Spleen (tissue), 11 donors: ENCODE results near the gene ZMYM1. TPM values are rescaled to one million over a fixed set of nuclear protein-coding genes. Genes with fewer than 3 reads are reported as not detected.

Experiments used
- DNase-seq: peaks from one replicate; pipeline ENCODE4 v3.0.0-alpha.2; 2020
- H3K27ac ChIP-seq, 8 donors: fragments of 200-600 bp; sonication (generic) in 7 of 8; 1 replicate in 4 of 8; 2 replicates in 4 of 8; pipeline versions ENCODE4 v1.5.0 to v1.8.0; 2016 to 2021; ENCODE audit warnings: inconsistent platforms in 4 of 8, mild to moderate bottlenecking in 4 of 8, moderate library complexity in 1 of 8
- H3K27me3 ChIP-seq, 7 donors: fragments of 200-600 bp; sonication (generic) in 6 of 7; replicated peaks in 1 of 7; 1 replicate in 4 of 7; 2 replicates in 3 of 7; pipeline versions ENCODE4 v1.5.0 to v1.8.0; 2016 to 2021; ENCODE audit warnings: inconsistent platforms in 3 of 7, mild to moderate bottlenecking in 1 of 7
- H3K36me3 ChIP-seq, 6 donors: fragments of 200-600 bp; sonication (generic) in 5 of 6; 1 replicate in 4 of 6; 2 replicates in 2 of 6; pipeline versions ENCODE4 v1.5.0 to v1.8.0; 2016 to 2021; ENCODE audit warnings: inconsistent platforms in 2 of 6
- H3K4me1 ChIP-seq, 6 donors: fragments of 200-600 bp; sonication (generic) in 5 of 6; 1 replicate in 3 of 6; 2 replicates in 3 of 6; pipeline versions ENCODE4 v1.5.0 to v1.8.0; 2016 to 2021; ENCODE audit warnings: inconsistent platforms in 3 of 6
- H3K4me3 ChIP-seq, 8 donors: fragments of 200-600 bp; sonication (generic) in 7 of 8; 1 replicate in 4 of 8; 2 replicates in 4 of 8; pipeline versions ENCODE4 v1.5.0 to v1.8.0; 2016 to 2021; ENCODE audit warnings: inconsistent platforms in 4 of 8, mild to moderate bottlenecking in 4 of 8, moderate library complexity in 2 of 8
- H3K9me3 ChIP-seq, 8 donors: fragments of 200-600 bp; sonication (generic) in 7 of 8; 1 replicate in 4 of 8; 2 replicates in 4 of 8; pipeline versions ENCODE4 v1.5.0 to v1.8.0; 2016 to 2021; ENCODE audit warnings: inconsistent platforms in 4 of 8
- CTCF ChIP-seq, 11 experiments: fragments of 200-600 bp in 7 of 11; fragments of 450-650 bp in 4 of 11; sonication (generic) in 4 of 11; IDR thresholded peaks in 8 of 11; conservative IDR thresholded peaks in 3 of 11; 1 replicate in 7 of 11; 2 replicates in 4 of 11; pipeline versions ENCODE4 v1.4.0 to v1.8.0; 2016 to 2021; ENCODE audit warnings: antibody characterized with exemption in 11 of 11, inconsistent platforms in 4 of 11, mild to moderate bottlenecking in 1 of 11
- POLR2A ChIP-seq, 3 donors: fragments of 450-650 bp; IDR thresholded peaks; one replicate each; pipeline ENCODE4 v1.5.1; 2017; ENCODE audit warnings: antibody characterized with exemption in 3 of 3, mild to moderate bottlenecking in 1 of 3
- POLR2AphosphoS5 ChIP-seq, 3 donors: sonication (generic); formaldehyde crosslinking; IDR thresholded peaks; one replicate each; pipeline ENCODE4 v1.5.1; 2017; ENCODE audit warnings: antibody characterized with exemption in 3 of 3
- WGBS, 5 donors: extraction: QIAGEN DNeasy Blood & Tissue Kit in 3 of 5; methylation state at CpG; one replicate each; pipeline versions ENCODE4 v1.1.5 to v1.1.7; 2013 to 2018; 5-methylcytosine and 5-hydroxymethylcytosine counted together
- intact Hi-C: fragments of 100-400 bp; cut with DNase I; formaldehyde crosslinking; loops from one replicate; pipeline ENCODE4 v1.15.0; 2023; ENCODE audit warnings: low total_unique reads
- polyA plus RNA-seq, 3 donors: library from polyadenylated mRNA; stranded (reverse); fragments of 200-250 nt; gene quantifications; one replicate each; pipeline ENCODE4 v1.2.1, GENCODE V29; 2013
- total RNA-seq, 7 donors: library from RNA; depleted of rRNA in 3 of 7; stranded (reverse); fragments of >200 nt in 3 of 7; fragmentation: NEBNext Ultra II Directional in 4 of 7; extraction: Animal tissue kit (Norgen Biotek cat#: 25700) in 4 of 7; gene quantifications; one replicate each; pipeline versions ENCODE4 v1.1.0 to v1.2.1, GENCODE V29; 2016 to 2021
- donor health status: healthy with polysubstance abuse.
- donor health status: DM: no; HTN: no; CAD: no; lungs with moderate emphysema.
- donor health status: DM: no; HTN: no; CAD: no.
- donor health status: Bipolar disorder and iron deficiency.
- donor health status: healthy.
- donor health status: DM: no; HTN: no; CAD: no.
- donor health status: DM: yes; HTN: yes; CAD: no.

ZMYM1 gene
- total and polyA plus RNA-seq, 10 donors, result 3.0 to 21.7 (median 17.4) TPM

DNA sequence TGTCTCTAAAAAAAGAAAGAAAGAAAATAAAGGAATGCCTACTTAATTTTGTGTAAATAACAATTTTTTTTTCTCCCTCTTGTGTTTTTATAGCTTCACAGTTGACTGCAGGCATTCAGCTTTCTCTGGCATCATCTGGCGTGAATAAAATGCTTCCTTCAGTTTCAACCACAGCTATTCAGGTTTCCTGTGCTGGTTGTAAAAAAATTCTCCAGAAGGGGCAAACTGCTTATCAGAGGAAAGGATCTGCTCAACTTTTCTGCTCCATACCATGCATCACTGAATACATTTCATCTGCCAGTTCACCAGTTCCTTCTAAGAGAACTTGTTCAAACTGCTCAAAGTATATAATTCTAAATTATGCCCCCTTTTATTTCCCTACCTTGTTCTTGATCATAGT, 18.0 kb downstream of the ZMYM1 start:
- intact Hi-C loops, result no loop called here
- Histone ChIP-seq H3K27me3 (no peaks in the 10 kb centered on the region), H3K4me1 (no peaks in the 10 kb centered on the region), H3K4me3 (no peak overlapping the region), H3K9me3 (no peaks in the 10 kb centered on the region), H3K36me3 (peaks cover 3 to 95% (median 59%) of the 10 kb centered on the region in 6 donors), H3K27ac (no peak overlapping the region)
- 0 to 32% (median 2%) methylated on average over 1 of the region's 1 CpG for WGBS, 5 donors
- TF ChIP-seq POLR2A (IDR thresholded peaks at IDR 0.05) (no peak), POLR2AphosphoS5 (IDR thresholded peaks at IDR 0.05) (no peak), CTCF (IDR thresholded peaks at IDR 0.05 in 8 of 11, conservative IDR thresholded peaks at IDR 0.05 in 3 of 11) (no peak)
- no peak for DNase-seq

- H3K27me3 ChIP-seq, result no peaks in the 10 kb centered on the region
- no peak for DNase-seq
- no peak overlapping the region for H3K4me3 ChIP-seq
- no peaks in the 10 kb centered on the region for H3K9me3 ChIP-seq
- 97 to 98% (median 98%) methylated on average over 1 of the region's 1 CpG for WGBS, 5 donors
- no peak for TF ChIP-seq CTCF (IDR thresholded peaks at IDR 0.05 in 8 of 11, conservative IDR thresholded peaks at IDR 0.05 in 3 of 11)
- TF ChIP-seq POLR2A (IDR thresholded peaks at IDR 0.05), result no peak
- no peak for TF ChIP-seq POLR2AphosphoS5 (IDR thresholded peaks at IDR 0.05)
- H3K4me1 ChIP-seq, result no peaks in the 10 kb centered on the region
- H3K36me3 ChIP-seq, result peaks cover 0 to 86% (median 28%) of the 10 kb centered on the region in 6 donors
- H3K27ac ChIP-seq, result no peak overlapping the region
- intact Hi-C loops, result no loop called here
Measured at GRCh38 chr1:35111106-35111505, 31.9 kb downstream of the ZMYM1 start.

DNA sequence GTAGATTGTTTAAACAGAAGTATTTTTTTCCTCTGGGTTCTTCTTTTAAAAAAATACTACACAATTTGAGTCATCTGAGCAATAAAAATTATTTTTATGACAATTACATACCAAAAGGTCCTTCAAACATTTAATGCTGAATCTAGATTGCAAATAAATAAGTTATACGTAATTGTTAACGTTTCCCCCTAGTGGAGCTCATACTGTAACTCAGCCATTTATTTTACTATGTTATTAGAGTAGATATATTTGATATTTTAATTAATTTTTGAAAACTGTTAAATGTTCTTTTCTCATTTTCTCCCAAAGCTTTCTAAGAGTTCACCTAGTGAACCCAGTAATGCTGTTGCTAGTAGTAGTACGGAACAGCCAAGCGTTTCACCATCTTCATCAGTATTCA, 33.5 kb downstream of the ZMYM1 start:
- H3K9me3 ChIP-seq, result no peaks in the 10 kb centered on the region
- peaks cover 0 to 78% (median 28%) of the 10 kb centered on the region in 6 donors for H3K36me3 ChIP-seq
- DNase-seq, result no peak
- H3K27ac ChIP-seq, result no peak overlapping the region
- no peak overlapping the region for H3K4me3 ChIP-seq
- TF ChIP-seq POLR2A (IDR thresholded peaks at IDR 0.05) (no peak), POLR2AphosphoS5 (IDR thresholded peaks at IDR 0.05) (no peak), CTCF (IDR thresholded peaks at IDR 0.05 in 8 of 11, conservative IDR thresholded peaks at IDR 0.05 in 3 of 11) (no peak)
- WGBS, 5 donors, result 86 to 88% (median 86%) methylated on average over 4 of the region's 4 CpGs
- no peaks in the 10 kb centered on the region for H3K4me1 ChIP-seq
- intact Hi-C loops, result no loop called here
- no peaks in the 10 kb centered on the region for H3K27me3 ChIP-seq

GRCh38 chr1:35115459-35116383, 36.5 kb downstream of the ZMYM1 start:
- Histone ChIP-seq H3K27me3 (peaks cover 0 to 3% (median 0%) of the 10 kb centered on the region in 7 donors), H3K27ac (no peak overlapping the region), H3K4me1 (peaks cover 0 to 8% (median 5%) of the 10 kb centered on the region in 6 donors), H3K36me3 (peaks cover 0 to 50% (median 24%) of the 10 kb centered on the region in 6 donors), H3K9me3 (no peaks in the 10 kb centered on the region), H3K4me3 (no peak overlapping the region)
- TF ChIP-seq POLR2A (IDR thresholded peaks at IDR 0.05) (no peak), CTCF (IDR thresholded peaks at IDR 0.05 in 8 of 11, conservative IDR thresholded peaks at IDR 0.05 in 3 of 11) (no peak)
- intact Hi-C loops, result no loop called here
- 71 to 80% (median 79%) methylated on average over 8 of the region's 8 CpGs for WGBS, 5 donors
- no peak for DNase-seq
